HG02763 (cell line): Measurements from ENCODE around the gene CFAP210.

Experiments used
- ATAC-seq: cut with Tn5 transposase; IDR thresholded peaks from one replicate; pipeline ENCODE4 v1.9.1; 2021; ENCODE audit warnings: mild to moderate bottlenecking, moderate library complexity; ENCODE audit not compliant: unreplicated experiment

The CFAP210 gene

DNA sequence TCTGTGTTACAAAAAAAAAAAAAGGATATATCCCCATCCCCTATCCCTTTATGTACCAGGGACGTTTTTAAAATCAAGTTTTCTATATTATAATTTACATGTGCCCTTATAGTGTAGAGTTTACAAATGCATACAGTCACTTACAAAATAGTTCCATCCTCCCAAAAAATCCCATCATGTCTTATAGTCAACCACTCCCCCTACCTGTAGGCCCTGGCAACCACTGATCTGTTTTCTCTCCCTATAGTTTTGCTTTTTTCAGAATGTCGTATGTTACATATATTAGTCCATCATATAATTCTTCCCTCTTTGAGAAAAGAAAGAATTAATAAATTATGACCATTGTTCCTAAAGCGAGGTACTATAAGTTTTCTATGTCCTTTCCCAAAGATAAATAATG lies 17.8 kb downstream of the CFAP210 start:
- ATAC-seq = no peak

DNA sequence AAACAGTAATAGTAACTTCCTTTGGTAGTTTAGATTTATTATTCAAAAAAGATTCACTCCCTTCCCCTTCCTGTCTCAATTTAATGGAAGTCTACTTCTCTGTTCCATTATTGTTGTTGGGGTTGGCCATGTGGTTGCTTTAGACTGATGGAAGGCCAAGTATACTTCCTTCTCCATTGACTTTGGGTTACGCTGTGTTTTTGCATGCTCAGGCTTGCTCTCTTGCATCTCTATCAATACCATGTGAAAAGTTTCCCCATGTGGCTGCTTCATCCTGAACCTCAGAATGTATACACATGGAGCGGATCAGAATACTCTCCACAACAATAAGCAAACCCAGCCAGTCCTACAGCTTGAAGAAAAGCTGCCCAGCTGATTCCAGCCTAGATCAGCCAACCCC lies 20.3 kb downstream of the CFAP210 start:
- ATAC-seq = no peak

DNA sequence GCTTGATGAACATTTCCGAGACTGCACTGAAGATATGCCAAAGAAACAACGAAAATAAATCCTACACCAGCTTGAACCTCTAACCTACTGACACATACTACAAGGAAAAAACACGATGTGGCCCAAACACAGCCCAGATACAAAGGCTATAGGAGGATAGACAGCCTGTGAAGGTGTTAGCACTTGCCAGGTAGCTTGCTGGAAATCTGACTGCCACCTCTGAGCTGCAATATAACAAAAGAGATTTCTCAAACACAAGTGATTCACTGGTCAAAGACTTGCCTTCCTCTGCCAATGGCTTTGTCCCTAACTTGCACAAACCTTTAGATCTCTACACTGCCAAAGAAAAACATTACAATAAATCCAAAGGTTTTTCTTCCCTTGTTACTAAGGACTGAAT lies 21.1 kb downstream of the CFAP210 start:
- no peak for ATAC-seq

DNA sequence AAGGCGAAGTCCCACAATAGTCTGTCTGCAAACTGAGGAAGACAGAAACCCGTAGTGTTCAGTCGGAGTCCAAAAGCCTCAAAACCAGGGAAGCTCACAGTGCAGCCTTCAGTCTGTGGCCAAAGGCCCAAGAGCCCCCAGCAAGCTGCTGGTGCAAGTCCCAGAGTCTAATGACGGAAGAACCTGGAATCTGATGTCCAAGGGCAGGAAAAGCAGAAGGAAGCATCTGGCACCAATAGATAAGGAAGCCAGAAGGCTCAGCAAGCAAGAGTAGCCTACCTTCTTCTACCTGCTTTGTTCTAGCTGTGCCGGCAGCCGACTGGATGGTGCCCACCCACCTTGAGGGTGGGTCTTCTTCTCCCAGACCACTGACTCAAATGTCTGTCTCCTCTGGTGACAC lies 21.8 kb downstream of the CFAP210 start:
- ATAC-seq = no peak

DNA sequence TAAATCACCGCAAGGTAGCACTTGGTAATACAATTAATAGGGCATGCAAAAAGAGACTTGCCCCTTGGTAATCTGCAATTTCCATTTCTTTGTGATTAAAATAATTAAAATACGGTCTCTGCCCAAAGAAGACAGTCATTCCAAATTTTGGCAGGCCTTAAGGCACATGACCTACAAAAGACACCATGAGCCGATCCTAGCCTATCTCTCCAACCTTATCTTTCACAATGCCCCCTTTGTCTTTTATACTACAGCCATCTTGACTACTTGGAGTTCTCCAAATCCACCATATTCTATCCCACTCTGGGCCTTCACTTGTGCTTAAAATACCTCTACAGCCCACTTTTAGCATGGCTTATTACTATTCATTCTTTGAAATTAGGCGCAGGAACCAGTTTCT lies 23.3 kb downstream of the CFAP210 start:
- no peak for ATAC-seq

DNA sequence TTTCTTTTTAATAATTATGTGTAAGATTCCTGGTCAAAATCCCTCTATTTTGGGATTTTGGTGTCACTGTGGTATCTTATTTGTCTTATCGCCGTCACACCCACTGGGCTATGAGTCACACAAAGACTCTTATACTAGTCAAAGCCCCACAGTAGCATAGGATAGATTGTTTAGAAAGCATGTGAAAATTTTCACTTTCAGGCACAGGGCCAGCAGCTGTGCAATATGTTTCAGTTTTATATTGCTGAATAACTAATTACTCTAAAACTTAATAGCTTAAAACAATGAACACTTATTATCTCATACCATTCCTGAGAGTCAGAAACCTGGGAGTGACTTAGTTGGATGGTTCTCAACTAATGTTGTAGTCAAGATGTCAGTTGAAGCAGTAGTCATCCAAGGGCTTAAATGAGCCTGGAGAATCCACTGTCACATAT lies 24.0 kb downstream of the CFAP210 start:
- no peak for ATAC-seq

DNA sequence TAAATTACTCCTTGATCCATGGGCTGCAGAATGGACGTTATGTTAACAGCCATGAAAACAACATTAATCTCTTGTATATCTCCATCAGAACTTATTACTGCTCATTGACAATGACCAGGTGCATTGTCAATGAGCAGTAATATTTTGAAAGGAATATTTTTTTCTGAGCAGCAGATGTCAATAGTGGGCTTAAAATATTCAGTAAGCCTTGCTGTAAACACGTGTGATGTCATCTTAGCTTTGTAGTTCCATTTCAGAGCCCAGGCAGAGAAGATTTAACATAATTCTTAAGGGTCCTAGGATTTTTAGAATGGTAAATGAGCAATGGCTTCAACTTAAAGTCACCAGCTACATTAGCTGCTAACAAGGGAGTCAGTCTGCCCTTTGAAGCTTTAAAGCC lies 26.6 kb downstream of the CFAP210 start:
- ATAC-seq = no peak

DNA sequence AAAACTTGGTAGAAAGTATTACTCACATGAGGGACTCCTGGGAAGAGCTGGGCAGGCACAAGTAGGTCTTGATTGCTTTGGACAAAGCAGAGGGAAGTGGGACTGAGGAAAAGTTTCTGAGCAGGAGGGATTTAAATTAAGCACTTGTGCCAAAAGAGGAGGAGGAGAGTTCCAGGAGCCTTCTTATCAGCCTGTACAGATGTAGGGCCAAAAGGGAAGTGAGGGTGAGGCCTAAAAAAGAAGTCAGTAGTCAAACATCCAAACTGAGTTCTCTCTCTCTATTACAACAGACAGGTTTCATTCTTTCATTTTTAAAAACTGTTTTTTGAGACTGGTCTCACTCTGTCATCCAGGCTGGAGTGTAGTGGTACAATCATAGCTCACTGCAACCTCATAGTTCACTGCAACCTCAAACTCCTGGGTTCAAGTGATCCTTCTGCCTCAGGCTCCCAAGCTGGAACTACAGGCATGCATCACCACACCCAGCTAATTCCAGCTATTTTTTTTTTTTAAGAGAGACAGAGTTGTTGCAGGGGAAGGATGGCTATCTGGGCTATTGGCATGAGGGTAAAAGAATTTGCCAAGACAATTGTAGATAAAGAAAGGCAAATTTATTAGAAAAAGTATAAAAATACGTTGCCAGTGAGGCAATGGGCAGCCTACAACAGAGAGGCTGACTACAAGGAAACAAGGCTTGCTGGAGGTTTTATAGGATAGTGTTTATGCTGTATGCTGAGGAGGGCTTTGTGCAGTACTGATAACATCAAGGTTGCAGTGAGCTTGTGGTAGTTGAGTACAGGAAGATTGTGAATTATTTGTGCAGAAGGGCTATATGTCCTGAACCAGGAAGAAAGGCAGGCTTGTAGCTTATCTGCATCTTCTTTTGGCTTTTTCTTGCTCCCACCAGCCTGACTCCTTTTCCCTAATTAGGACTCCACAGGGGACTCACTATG lies 29.0 kb downstream of the CFAP210 start:
- no peak for ATAC-seq

DNA sequence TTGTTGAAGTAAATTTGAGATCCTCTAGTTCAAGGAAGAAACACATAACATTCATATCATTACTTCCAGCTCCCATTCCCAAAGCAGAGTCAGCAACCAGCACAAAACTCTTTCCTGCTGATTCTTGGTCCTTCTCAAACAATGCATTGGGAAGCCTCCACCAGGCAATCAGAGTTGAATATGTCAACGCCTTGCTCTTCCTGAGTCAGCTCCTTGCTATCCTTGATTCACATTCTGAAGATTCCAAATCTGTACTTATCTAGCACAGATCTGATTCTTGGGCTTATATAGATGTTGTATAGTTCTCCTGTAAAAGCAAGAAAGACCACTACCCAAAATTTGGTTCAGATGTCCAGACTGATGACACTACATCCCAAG lies 29.6 kb downstream of the CFAP210 start:
- ATAC-seq = no peak

DNA sequence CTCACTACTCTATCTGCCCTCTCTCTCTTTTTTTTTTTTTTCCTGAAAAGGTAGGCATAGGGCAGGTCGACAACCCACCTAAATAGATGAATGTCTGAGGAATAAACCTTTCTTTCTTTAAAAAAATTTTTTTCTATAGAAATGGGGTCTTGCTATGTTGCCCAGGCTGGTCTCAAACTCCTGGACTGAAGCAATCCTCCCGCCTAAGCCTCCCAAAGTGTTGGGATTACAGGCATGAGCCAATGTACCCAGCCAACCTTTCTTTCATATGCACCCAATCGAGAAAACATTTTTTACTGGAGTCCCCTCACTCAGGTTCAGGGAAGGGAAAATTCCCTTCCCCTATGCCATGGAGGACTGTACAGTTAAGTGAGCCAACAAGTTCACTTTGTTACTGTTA lies 31.0 kb downstream of the CFAP210 start:
- ATAC-seq = no peak

DNA sequence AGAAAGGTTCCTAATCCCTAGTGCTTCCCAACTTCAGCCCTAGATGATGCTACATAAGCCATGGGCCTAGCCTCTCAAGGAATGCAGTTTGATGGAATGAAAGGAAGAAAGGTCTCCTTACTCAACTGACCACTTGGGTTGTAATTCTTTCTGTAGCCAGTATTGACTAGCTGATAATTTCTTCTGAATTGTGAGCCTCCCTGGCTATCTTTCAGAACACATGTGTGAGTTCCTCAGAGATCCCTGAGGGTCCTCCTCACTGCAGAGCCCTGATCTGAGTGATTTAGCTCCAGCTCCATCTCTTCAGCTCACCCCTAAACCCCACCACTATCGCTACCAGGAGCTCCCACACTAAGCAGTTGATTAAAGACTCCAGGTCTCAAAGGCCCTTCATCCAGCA lies 31.5 kb downstream of the CFAP210 start:
- ATAC-seq = no peak

DNA sequence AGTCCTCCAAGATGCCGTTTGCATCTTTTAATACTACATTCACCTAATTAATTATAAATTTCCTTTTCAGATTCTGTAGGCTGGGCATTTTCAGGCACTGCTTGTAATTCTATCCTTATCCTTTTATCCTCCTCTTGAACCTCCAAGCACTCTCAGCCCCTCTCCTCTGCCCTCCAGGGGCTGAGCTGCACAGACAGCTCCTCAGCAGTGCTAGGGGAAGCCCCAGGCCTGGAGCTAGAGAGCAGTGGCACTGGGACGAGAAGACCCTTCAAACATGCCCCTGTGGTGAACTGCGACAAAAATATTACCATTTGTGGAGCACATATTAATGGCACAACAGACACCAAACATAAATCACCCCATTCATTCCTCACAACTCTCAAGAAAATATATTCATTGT lies 32.9 kb downstream of the CFAP210 start:
- no peak for ATAC-seq

DNA sequence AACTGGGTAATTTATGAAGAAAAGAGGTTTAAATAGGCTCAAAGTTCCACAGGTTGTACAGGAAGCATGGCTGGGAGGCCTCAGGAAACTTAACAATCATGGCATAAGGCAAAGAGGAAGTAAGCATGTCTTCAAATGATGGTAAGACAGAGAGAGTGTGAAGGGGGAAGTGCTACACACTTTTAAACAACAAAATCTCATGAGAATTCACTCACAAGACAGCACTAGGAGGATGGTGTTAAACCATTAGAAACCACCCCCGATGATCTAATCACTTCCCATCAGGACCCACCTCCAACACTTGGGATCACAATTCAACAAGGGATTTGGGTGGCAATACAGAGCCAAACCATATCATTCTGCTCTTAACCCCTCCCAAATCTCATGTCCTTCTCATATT lies 34.9 kb downstream of the CFAP210 start:
- no peak for ATAC-seq

DNA sequence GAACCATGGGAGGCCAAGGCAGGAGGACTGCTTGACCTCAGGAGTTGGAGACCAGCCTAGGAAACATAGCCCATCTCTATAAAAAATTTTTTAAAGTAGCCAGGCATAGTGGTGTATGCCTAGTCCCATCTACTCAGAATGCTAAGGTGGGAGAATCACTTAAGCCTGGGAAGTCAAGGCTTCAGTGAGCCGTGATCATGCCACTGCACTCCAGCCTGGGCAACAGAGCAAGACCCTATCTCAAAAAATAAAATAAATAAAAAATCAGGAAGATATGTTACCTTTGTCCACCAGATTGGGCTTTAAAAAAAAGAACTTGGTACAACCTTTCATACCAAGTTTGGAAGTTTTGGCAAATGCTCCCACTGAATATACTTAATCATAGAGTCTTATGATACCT lies 35.3 kb downstream of the CFAP210 start:
- no peak for ATAC-seq

DNA sequence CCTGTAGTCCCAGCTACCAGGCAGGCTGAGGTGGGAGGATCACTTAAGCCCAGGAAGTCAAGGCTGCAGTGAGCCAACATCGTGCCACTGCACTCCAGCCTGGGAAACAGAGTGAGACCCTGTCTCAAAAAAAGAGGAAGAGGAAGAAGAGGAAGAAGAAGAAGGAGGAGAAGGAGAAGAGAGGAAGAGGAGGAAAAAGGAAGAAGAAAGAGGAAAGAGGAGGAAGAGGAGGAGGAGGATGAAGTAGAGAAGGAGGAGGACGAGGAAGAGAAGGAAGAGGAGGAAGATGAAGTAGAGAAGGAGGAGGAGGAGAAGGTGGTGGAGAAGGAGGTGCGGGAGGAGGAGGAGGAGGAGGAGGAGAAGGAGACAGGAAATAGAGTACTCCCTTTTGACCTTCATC lies 38.0 kb downstream of the CFAP210 start:
- no peak for ATAC-seq

DNA sequence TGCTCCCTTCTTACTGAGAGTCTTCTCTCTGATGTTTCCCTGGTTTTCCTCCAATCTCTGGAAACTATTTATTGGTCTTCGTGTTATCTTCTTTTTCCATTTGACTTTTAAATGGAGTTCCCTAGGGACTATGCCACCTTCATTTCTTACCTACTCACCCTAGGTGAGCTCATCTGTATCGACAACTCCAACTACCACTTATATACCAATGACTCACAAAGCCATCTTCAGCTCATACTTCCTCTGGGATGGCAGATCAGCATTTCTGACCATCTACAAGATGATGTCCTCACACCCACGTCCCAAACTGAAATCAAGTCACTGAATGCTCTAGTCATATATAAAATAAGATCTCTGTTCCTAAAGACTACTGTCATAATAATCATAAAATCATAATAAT lies 40.6 kb downstream of the CFAP210 start:
- no peak for ATAC-seq

DNA sequence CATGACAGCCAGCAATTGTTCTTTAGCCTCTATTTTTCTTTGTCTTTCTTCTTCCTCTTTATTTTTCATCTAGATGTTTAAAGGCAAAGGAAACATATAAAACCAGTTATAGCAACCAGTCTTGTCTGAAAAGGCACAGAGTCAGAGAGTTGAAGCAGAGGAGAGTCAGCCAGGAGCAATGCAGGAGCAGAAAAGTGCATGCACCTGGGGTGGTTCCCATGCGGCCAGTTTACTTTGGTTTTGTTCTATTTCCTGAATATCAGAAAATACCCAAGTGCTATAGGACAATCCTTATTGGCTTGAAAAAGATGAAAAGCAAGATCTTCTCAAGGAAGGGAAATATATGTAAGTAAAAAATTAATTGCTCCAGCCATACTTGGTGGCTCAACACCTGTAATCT lies 44.9 kb downstream of the CFAP210 start:
- ATAC-seq = no peak

DNA sequence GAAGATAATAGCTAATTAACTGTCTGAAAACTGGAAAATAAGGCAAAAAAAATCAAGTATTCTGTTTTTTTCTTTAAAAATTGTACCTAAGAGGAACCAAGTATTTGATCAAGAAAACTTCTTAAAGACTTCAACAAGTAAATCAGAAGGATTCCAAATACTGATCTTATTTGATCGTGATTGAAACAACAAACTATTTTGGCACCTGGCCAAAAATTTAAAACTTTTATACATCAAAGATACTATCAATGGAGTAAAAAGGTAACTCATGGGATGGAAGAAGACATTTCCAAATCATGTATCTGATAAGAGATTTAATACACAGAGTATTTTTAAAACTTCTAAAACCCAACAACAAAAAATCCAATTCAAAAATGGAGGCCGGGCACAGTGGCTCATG lies 46.7 kb downstream of the CFAP210 start:
- no peak for ATAC-seq

DNA sequence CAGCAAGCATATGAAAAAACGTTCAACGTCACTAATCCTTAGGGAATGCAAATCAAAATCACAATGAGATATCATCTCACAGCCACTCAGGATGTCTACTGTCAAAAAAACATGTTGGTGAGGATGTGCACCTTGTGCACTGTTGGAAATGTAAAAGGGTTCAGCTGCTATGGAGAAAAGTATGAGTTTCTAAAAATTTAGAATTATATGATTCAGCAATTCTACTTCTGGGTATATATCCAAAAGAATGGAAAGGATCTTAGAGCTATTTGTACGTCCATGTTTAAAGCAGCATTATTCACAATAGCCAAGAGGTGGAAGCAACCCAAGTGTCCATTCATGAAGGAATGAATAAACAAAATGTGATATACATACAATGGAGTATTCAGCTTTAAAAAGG lies 50.0 kb downstream of the CFAP210 start:
- no peak for ATAC-seq

DNA sequence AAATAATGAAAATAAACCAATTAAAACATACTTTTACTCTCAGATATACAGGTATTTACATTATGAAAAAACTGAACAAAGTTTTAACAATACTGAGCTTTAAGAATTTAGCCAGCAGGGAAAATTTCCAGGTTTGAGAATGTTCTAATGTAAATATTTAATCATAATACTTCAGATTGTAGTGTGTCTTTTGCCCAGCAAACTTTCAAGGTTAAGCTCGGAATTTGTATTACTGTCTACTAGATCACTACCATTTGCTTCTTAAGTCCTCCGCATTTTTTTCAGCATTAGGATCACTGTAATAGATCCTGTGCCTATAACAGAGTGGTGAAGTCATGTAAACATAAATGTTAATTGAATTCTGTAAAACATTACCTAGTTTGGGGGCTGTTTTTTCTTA lies 52.7 kb downstream of the CFAP210 start:
- no peak for ATAC-seq

DNA sequence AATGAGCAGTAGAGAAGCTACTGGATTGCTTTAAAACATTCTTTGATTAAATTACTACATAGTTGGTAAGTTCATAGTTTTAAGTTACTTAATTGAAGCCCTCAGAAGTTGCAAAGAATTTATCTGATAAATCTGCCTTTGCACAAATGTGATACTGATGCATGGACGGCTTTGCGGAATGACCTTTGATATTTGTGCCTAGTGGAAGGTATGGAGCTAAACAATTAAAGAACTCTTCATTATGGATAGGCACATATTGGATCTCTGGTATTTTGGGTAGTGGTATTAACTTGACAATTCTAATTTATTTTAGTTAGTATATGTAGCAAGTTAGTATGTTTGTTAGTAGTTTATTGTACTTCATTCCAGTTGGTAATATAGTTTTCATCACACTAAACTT lies 54.1 kb downstream of the CFAP210 start:
- no peak for ATAC-seq

DNA sequence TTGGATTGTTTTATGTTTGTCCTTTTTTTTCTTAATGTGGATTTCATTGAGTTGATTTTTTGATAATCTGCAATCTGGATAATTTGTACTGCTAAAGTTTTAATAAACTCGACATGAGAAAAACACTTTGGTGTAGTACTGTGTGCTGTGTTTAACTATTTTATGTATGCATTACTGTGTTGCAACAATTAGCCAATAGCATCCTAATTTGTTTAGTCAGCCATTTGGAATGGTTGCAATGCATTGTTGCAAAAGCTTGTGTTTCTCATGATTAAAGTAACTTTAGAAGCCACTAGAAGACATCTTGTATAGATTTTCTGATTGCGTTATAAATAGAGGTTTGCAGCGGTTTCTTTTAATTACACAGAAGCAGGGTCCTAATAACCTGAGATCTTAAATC lies 56.6 kb downstream of the CFAP210 start:
- ATAC-seq = no peak
